Limb (tissue), 2 donors: ENCODE data around the gene DCBLD1.

Source experiments
- DNase-seq, 2 donors: peaks; one replicate each; pipeline ENCODE4 v3.0.0-alpha.2; 2016; ENCODE audit errors: extremely low spot score in 2 of 2

DCBLD1 gene

GRCh38 chr6:117469791-117470190 is 12.7 kb upstream of the DCBLD1 start:
- DNase-seq, result no peak

DNA sequence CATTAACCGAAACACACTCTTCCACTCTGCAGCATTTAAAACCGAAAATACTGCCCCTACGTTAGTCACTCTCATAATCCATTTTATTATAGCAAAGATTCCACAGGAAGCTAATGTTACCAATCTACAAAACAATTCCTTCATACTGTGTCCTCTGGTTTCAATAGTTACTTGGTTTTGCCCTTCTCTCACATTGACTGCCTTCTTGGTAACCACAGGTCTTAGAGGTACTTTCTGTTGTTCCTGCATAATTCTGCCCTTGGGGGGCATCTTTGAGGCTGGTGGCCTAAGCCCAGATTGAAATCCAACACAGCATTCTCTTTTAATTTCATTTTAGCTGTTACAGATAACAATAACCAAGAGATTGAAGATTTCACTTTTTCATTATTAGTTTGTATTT is 9.8 kb upstream of the DCBLD1 start:
- no peak for DNase-seq

DNA sequence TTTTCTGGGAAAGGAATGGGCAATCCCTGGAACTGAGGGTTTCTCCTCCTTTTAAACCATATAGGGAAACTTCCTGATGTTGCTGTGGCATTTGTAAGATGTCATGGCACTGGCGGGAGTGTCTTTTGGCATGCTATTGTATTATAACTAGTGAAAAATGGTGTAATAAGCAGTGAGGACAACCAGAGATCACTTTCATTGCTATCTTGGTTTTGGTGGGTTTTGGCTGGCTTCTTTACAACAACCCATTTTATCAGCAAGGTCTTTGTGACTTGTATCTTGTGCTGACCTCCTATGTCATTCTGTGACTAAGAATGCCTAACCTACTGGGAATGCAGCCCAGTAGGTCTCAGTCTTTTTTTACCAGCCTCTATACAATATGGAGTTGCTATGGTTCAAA is 9.1 kb upstream of the DCBLD1 start:
- DNase-seq, result no peak

- DNase-seq, result no peak
Observed at GRCh38 chr6:117477988-117478852, 4.3 kb upstream of the DCBLD1 start.

- no peak for DNase-seq
Observed at GRCh38 chr6:117478853-117479231, 3.6 kb upstream of the DCBLD1 start.

GRCh38 chr6:117480651-117481050 is 1.8 kb upstream of the DCBLD1 start:
- DNase-seq, result no peak

DNA sequence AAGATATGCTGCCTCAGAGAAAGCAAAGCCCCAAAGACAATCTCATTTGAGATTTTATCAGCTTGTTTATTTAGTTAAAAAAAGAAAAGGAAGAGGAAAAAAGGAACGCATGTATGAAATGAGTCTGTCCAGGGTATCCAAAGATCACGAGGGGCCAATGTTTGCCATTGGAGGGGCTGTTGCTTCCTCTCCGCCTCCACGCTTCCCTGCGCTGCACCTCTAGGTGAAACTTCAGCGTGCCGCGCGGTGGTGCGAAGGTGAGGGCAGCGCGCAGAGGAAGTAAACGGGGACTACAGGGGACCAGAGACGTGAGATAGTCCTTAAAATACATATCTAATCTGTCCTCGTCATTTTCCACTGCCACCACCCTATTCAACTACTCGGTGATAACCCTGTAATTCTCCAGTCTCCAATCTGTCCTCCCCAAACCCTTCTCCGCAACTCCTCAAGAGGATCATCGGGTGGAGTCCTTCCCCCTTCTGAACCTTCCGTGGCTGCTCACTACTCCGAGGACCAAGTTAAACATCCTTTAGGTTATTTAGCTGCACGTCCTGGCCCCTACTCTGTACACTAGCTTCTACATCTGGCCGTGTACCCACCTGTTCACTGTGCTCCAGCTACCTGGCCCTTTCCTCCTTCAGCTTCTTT is 1.1 kb upstream of the DCBLD1 start:
- no peak for DNase-seq

GRCh38 chr6:117481926-117482239 is 591 bp upstream of the DCBLD1 start:
- DNase-seq, result peak in 1 of 2 donors; percentile 28

- DNase-seq, result peak; percentile 20 to 73
Observed at GRCh38 chr6:117483004-117483644, 650 bp downstream of the DCBLD1 start.

DNA sequence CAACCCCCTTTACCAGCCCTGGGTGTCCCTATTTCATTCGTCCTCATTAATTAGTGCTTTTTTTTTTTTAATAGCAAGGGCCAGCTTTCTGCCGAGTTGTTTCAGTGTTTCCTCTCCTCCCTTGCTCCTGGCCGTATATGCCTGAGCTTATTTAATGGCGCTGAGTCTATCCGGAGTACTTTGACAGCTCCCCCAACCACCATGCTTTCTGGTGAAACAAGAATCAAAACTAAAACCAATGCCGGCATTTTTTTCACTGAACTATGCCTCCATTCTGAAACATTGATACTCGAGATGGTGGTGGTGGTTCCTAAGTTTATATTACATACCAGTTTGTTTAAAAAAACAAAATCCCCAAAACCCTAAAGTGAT is 1.2 kb downstream of the DCBLD1 start:
- peak in 1 of 2 donors; percentile 15 for DNase-seq

- DNase-seq, result no peak
Observed at GRCh38 chr6:117484052-117484646, 1.7 kb downstream of the DCBLD1 start.

DNA sequence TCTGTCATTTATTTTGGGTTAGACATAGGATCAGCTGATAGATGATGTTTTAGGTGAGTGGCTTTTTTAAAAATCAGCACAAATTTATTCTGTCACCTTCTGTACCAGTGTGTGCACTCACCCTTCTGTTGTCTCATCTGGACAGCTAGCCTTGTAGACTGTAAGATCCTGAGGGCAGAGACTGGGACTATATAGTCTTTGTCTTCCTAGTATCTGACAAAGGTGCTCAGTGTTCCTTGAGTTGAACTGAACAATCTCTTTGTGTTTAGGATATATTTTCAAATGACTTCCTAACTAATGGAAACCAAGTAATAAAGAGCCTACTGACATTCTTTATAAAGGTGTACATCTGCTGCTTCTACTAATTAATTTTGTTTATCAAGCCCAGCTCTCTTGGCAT is 3.0 kb downstream of the DCBLD1 start:
- no peak for DNase-seq

GRCh38 chr6:117487821-117488220 is 5.3 kb downstream of the DCBLD1 start:
- DNase-seq, result no peak

GRCh38 chr6:117489003-117489402 is 6.5 kb downstream of the DCBLD1 start:
- no peak for DNase-seq

DNA sequence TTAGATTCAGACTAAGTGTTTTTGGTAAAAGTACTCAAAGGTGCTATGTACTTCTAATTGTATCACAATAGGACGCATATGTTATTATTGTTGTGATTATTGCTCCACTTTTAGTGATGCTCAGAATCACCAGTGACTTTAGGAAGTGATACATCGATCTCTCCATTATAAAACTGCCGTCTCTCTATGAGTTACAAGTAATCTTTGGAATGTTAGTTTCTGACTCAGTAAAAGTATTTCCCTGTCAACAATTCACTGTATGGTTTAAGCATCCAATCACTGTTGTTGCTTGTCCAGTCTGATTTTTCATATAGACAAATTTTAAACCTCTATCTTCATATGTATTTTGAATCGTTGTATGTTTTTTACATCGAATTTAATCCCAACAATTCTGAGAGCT is 9.4 kb downstream of the DCBLD1 start:
- no peak for DNase-seq

GRCh38 chr6:117493470-117493869 is 11.0 kb downstream of the DCBLD1 start:
- DNase-seq, result no peak

- DNase-seq, result no peak
Observed at GRCh38 chr6:117494283-117494682, 11.8 kb downstream of the DCBLD1 start.

DNA sequence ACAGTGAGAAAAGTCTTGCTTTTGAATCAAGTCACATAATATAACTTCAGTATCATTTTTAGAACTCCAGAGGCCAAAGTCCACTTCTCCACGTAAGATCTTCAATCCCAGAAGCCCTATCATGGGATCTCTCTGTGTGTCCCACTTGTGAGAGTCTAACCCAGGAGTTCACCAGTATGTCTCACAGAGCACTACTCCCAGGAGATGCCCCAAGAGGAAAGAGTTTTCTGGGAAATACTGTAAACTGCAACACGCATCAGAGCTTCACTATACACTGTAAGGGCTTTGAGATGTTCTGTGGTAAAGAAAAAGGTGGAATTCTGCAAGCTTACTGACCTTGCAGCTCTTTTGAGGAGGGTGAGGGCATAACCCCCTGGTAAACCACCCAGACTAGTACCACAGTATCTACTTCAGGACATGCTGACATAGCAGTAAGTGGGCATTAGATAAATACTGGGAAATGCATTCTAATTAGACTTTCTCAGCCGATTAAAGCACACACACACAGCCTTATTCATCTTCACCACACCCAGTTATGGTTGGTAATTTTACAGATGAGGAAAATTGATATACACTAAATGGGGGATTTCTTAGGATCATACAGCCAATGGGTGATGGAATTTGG is 12.3 kb downstream of the DCBLD1 start:
- no peak for DNase-seq

- no peak for DNase-seq
Observed at GRCh38 chr6:117495425-117495824, 13.0 kb downstream of the DCBLD1 start.

DNA sequence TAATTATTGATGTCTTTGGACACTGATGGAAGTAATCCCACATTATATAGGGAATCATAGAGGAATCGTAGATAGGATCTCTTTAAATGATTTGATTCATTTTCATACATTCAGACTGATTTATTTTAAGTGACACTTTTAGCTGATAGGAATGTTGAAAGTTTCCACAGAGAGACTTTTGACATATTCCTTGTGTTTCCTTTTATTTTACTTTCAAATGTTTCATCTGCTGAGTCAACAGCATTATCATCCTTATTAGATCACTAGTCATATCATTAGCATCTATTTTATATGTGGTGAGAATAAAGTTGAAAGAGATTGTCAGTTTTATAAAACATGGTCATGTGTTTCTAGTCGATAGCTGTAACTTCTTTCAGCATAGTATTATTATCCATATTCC is 13.4 kb downstream of the DCBLD1 start:
- no peak for DNase-seq

GRCh38 chr6:117496383-117496990 is 14.0 kb downstream of the DCBLD1 start:
- no peak for DNase-seq
